Cardiac muscle cell (in vitro differentiated cells and primary cell): ENCODE measurements around the gene SLIT3. TPM values are rescaled to one million over a fixed set of nuclear protein-coding genes. Genes with fewer than 3 reads are reported as not detected.

Source experiments
- DNase-seq, 2 donors: peaks; one replicate each; pipeline versions ENCODE4 v3.0.0 to v3.0.0-alpha.2; 2010 to 2017; ENCODE audit warnings: low read depth in 1 of 2, low spot score in 1 of 2
- H3K27ac ChIP-seq: fragments of 200-600 bp; sonication (generic); 2 replicates; pipeline ENCODE4 v1.5.1; 2016
- H3K27me3 ChIP-seq: fragments of 200-600 bp; sonication (generic); 2 replicates; pipeline ENCODE4 v1.6.0; 2016; ENCODE audit warnings: control low read depth
- H3K36me3 ChIP-seq: fragments of 200-600 bp; sonication (generic); 2 replicates; pipeline ENCODE4 v1.5.1; 2016; ENCODE audit warnings: control low read depth
- H3K4me1 ChIP-seq: fragments of 200-600 bp; sonication (generic); 2 replicates; pipeline ENCODE4 v1.8.1; 2017; ENCODE audit warnings: low read depth, mild to moderate bottlenecking, mixed run types
- H3K4me3 ChIP-seq: fragments of 200-600 bp; sonication (generic); 2 replicates; pipeline ENCODE4 v1.5.1; 2016; ENCODE audit warnings: mild to moderate bottlenecking
- H3K9me3 ChIP-seq: fragments of 200-600 bp; sonication (generic); 2 replicates; pipeline ENCODE4 v1.5.1; 2017; ENCODE audit warnings: low read depth, mild to moderate bottlenecking, control low read depth
- polyA plus RNA-seq: library from polyadenylated mRNA; unstranded; fragments of >200 nt; fragmentation: Nextera tagmentation; extraction: Ambion mirVana; gene quantifications from 2 replicates; pipeline ENCODE4 v1.2.1, GENCODE V29; 2016
- total RNA-seq: library from RNA; depleted of rRNA; stranded (reverse); fragments of >200 nt; gene quantifications from 2 replicates; pipeline ENCODE4 v1.2.3, GENCODE V29; 2016
- TF ChIP-seq, protein P1 (sequence below): IDR thresholded peaks from 2 replicates; pipeline ENCODE4 v1.5.1; 2012; ENCODE audit warnings: low read depth, mild to moderate bottlenecking, low read length

The SLIT3 gene
- total and polyA plus RNA-seq, 2 experiments from 2014 or later: 50.7 to 111 TPM

- no peak for DNase-seq
- TF ChIP-seq, protein P1, sequence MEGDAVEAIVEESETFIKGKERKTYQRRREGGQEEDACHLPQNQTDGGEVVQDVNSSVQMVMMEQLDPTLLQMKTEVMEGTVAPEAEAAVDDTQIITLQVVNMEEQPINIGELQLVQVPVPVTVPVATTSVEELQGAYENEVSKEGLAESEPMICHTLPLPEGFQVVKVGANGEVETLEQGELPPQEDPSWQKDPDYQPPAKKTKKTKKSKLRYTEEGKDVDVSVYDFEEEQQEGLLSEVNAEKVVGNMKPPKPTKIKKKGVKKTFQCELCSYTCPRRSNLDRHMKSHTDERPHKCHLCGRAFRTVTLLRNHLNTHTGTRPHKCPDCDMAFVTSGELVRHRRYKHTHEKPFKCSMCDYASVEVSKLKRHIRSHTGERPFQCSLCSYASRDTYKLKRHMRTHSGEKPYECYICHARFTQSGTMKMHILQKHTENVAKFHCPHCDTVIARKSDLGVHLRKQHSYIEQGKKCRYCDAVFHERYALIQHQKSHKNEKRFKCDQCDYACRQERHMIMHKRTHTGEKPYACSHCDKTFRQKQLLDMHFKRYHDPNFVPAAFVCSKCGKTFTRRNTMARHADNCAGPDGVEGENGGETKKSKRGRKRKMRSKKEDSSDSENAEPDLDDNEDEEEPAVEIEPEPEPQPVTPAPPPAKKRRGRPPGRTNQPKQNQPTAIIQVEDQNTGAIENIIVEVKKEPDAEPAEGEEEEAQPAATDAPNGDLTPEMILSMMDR: no peak
- Histone ChIP-seq H3K27ac (no peak overlapping the region), H3K27me3 (no peaks in the 10 kb centered on the region), H3K4me1 (no peaks in the 10 kb centered on the region), H3K4me3 (no peak overlapping the region), H3K36me3 (no peaks in the 10 kb centered on the region), H3K9me3 (no peaks in the 10 kb centered on the region)
These were observed 687.5 kb downstream of the SLIT3 start for GRCh38 chr5:168613396-168613795.

- H3K27ac ChIP-seq: no peak overlapping the region
- DNase-seq: no peak
- H3K4me3 ChIP-seq: no peak overlapping the region
- no peaks in the 10 kb centered on the region for H3K9me3 ChIP-seq
- no peaks in the 10 kb centered on the region for H3K4me1 ChIP-seq
- no peaks in the 10 kb centered on the region for H3K36me3 ChIP-seq
- TF ChIP-seq, protein P1: no peak
- H3K27me3 ChIP-seq: no peaks in the 10 kb centered on the region
These were observed 687.9 kb downstream of the SLIT3 start for GRCh38 chr5:168612996-168613395.

DNA sequence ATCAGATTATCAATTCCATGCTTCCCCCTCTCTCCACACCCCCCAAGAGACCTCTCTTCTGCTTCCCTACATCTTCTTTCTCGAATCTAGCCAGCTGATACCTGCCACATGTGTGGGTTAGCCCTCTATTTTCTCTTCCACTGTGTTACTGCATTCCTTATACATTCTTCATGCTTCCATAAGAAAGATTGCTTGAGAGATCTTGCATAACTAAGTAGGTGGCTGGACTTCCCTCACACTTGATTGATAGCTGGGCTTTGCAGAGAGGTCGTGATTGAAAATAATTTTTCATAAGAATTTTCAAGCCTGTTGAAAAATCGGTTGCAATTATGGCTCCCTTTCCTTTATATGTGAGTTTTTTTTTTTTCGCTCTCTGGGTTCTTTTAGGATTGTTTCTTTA, 688.8 kb downstream of the SLIT3 start:
- Histone ChIP-seq H3K9me3 (no peaks in the 10 kb centered on the region), H3K36me3 (no peaks in the 10 kb centered on the region), H3K4me3 (no peak overlapping the region), H3K27me3 (no peaks in the 10 kb centered on the region), H3K27ac (no peak overlapping the region), H3K4me1 (no peaks in the 10 kb centered on the region)
- no peak for DNase-seq
- TF ChIP-seq, protein P1: no peak
